Parathyroid adenoma (tissue), 2 donors: ENCODE results near the gene KLHL10.

Experiments used
- H2AFZ ChIP-seq: fragments of 300-600 bp; sonication (generic); one replicate; pipeline ENCODE4 v1.7.0; 2017; ENCODE audit warnings: antibody characterized with exemption, mild to moderate bottlenecking
- H3K27ac ChIP-seq: fragments of 300-600 bp; sonication (generic); one replicate; pipeline ENCODE4 v1.7.0; 2017
- H3K27me3 ChIP-seq: fragments of 300-600 bp; sonication (generic); one replicate; pipeline ENCODE4 v1.7.0; 2017; ENCODE audit warnings: low read length; ENCODE audit not compliant: control insufficient read depth, insufficient read depth
- H3K36me3 ChIP-seq: fragments of 300-600 bp; sonication (generic); one replicate; pipeline ENCODE4 v1.7.0; 2017; ENCODE audit warnings: low read length; ENCODE audit not compliant: control insufficient read depth, insufficient read depth
- H3K4me1 ChIP-seq: fragments of 300-600 bp; sonication (generic); one replicate; pipeline ENCODE4 v1.7.0; 2017; ENCODE audit warnings: control low read depth
- H3K4me2 ChIP-seq: fragments of 300-600 bp; sonication (generic); one replicate; pipeline ENCODE4 v1.7.0; 2017; ENCODE audit warnings: low read length
- H3K4me3 ChIP-seq: fragments of 300-600 bp; sonication (generic); one replicate; pipeline ENCODE4 v1.7.0; 2017; ENCODE audit warnings: low read depth, low read length
- H3K79me2 ChIP-seq: fragments of 300-600 bp; sonication (generic); one replicate; pipeline ENCODE4 v1.7.0; 2017; ENCODE audit warnings: control low read depth
- H3K9ac ChIP-seq: fragments of 300-600 bp; sonication (generic); one replicate; pipeline ENCODE4 v1.7.0; 2017; ENCODE audit warnings: mild to moderate bottlenecking
- H3K9me3 ChIP-seq: fragments of 300-600 bp; sonication (generic); one replicate; pipeline ENCODE4 v1.7.0; 2017; ENCODE audit warnings: low read length; ENCODE audit not compliant: control insufficient read depth
- TF ChIP-seq, protein P1 (sequence below): fragments of 300-600 bp; sonication (generic); IDR thresholded peaks from one replicate; pipeline ENCODE4 v1.7.0; 2017; ENCODE audit warnings: antibody characterized with exemption, mild to moderate bottlenecking
- donor health status: primary hyperparathyroidism.

The KLHL10 gene

GRCh38 chr17:41801374-41802271, 36.0 kb upstream of the KLHL10 start:
- H3K27me3 ChIP-seq: no peaks in the 10 kb centered on the region
- H3K9me3 ChIP-seq: no peaks in the 10 kb centered on the region
- peak overlapping the region; percentile 74 for H3K4me2 ChIP-seq
- H3K36me3 ChIP-seq: no peaks in the 10 kb centered on the region
- peak overlapping the region; percentile 34 for H3K4me3 ChIP-seq
- peak overlapping the region; percentile 36 for H3K27ac ChIP-seq
- peaks cover 9% of the 10 kb centered on the region for H3K4me1 ChIP-seq
- TF ChIP-seq, protein P1, sequence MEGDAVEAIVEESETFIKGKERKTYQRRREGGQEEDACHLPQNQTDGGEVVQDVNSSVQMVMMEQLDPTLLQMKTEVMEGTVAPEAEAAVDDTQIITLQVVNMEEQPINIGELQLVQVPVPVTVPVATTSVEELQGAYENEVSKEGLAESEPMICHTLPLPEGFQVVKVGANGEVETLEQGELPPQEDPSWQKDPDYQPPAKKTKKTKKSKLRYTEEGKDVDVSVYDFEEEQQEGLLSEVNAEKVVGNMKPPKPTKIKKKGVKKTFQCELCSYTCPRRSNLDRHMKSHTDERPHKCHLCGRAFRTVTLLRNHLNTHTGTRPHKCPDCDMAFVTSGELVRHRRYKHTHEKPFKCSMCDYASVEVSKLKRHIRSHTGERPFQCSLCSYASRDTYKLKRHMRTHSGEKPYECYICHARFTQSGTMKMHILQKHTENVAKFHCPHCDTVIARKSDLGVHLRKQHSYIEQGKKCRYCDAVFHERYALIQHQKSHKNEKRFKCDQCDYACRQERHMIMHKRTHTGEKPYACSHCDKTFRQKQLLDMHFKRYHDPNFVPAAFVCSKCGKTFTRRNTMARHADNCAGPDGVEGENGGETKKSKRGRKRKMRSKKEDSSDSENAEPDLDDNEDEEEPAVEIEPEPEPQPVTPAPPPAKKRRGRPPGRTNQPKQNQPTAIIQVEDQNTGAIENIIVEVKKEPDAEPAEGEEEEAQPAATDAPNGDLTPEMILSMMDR: peak; percentile 98
- H2AFZ ChIP-seq: peak overlapping the region; percentile 69
- no peak overlapping the region for H3K9ac ChIP-seq
- no peaks in the 10 kb centered on the region for H3K79me2 ChIP-seq

- Histone ChIP-seq H3K36me3 (no peaks in the 10 kb centered on the region), H3K9ac (no peak overlapping the region), H3K27me3 (no peaks in the 10 kb centered on the region), H3K4me3 (no peak overlapping the region), H3K9me3 (no peaks in the 10 kb centered on the region), H2AFZ (no peak overlapping the region), H3K4me2 (no peak overlapping the region), H3K27ac (no peak overlapping the region), H3K79me2 (no peaks in the 10 kb centered on the region), H3K4me1 (peaks cover 9% of the 10 kb centered on the region)
- TF ChIP-seq, protein P1: no peak
Measured at GRCh38 chr17:41803049-41804020, 34.3 kb upstream of the KLHL10 start.

DNA sequence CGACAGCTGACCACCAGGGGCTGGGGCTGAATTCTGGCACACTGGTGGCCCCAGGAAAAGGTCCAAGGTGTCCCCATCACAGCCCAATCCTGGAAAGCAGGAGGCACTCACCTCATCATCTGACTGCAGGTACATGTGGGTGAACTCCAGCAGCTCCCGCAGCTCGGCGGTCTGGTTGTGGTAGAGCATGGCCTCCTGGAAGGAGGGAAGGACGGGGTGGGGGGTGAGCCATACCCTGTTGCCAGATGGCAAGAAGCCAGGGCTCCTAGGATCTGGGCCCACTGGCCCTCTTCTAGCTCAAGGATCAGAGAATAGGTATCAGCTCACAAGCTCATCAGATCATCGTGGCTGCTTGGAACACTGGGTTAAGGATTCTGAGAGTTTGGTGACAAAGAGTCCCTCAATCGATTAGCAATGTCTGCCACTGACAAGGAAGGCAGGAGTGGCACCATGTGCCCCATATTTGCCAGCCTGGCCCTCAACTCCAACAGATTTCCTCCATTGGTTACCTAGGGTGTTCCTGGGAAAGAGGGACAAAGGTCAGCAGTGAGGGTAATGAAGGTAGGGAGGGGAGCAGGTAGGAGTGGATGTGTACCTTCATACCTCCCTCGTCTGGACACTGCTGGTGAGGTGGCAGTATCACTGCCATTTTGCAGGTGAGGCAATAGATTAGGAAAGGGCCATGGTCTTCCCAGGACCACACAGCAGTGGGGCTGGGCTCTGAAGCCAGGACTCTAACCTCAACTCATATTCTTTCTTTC, 30.8 kb upstream of the KLHL10 start:
- no peak overlapping the region for H3K4me3 ChIP-seq
- no peak overlapping the region for H3K9ac ChIP-seq
- H2AFZ ChIP-seq: no peak overlapping the region
- H3K4me2 ChIP-seq: no peak overlapping the region
- TF ChIP-seq, protein P1: no peak
- no peaks in the 10 kb centered on the region for H3K9me3 ChIP-seq
- no peaks in the 10 kb centered on the region for H3K27me3 ChIP-seq
- peaks cover 4% of the 10 kb centered on the region for H3K4me1 ChIP-seq
- no peaks in the 10 kb centered on the region for H3K79me2 ChIP-seq
- H3K27ac ChIP-seq: no peak overlapping the region
- H3K36me3 ChIP-seq: no peaks in the 10 kb centered on the region

- H2AFZ ChIP-seq: peak overlapping the region; percentile 99
- H3K4me2 ChIP-seq: peak overlapping the region; percentile 80
- H3K27me3 ChIP-seq: no peaks in the 10 kb centered on the region
- H3K4me1 ChIP-seq: peaks cover 12% of the 10 kb centered on the region
- H3K4me3 ChIP-seq: peak overlapping the region; percentile 74
- H3K27ac ChIP-seq: peak overlapping the region; percentile 70
- no peak overlapping the region for H3K9ac ChIP-seq
- H3K9me3 ChIP-seq: no peaks in the 10 kb centered on the region
- TF ChIP-seq, protein P1: no peak
- H3K79me2 ChIP-seq: no peaks in the 10 kb centered on the region
- H3K36me3 ChIP-seq: no peaks in the 10 kb centered on the region
Measured at GRCh38 chr17:41810659-41811548, 26.7 kb upstream of the KLHL10 start.
